WERI-Rb-1 (cell line): ENCODE results near the gene GH2.
"Not testable (repeated sequence)": the region's sequence is repeated elsewhere in the genome, so short reads cannot be mapped to it uniquely, and the experiment has no call there.

ENCODE experiments used
- DNase-seq: peaks from one replicate; pipeline ENCODE4 v3.0.0-alpha.2; 2020
- H3K27ac ChIP-seq: fragments of 250-450 bp; sonication (Bioruptor Pico); 2 replicates; pipeline ENCODE4 v1.5.1; 2020; ENCODE audit warnings: mild to moderate bottlenecking, moderate library complexity
- H3K27me3 ChIP-seq: fragments of 250-450 bp; sonication (Bioruptor Pico); 2 replicates; pipeline ENCODE4 v1.5.1; 2021; ENCODE audit warnings: mild to moderate bottlenecking, low read depth, moderate library complexity; ENCODE audit not compliant: insufficient read depth, severe bottlenecking
- H3K36me3 ChIP-seq: fragments of 250-450 bp; sonication (Bioruptor Pico); 2 replicates; pipeline ENCODE4 v1.5.1; 2020; ENCODE audit warnings: mild to moderate bottlenecking, moderate library complexity
- H3K4me3 ChIP-seq: 2 replicates; pipeline ENCODE4 v1.5.1; 2011; ENCODE audit warnings: low read depth, mild to moderate bottlenecking, control low read depth, low read length
- H3K9me3 ChIP-seq: fragments of 250-450 bp; sonication (Bioruptor Pico); 2 replicates; pipeline ENCODE4 v1.5.1; 2021; ENCODE audit warnings: mild to moderate bottlenecking, moderate library complexity; ENCODE audit not compliant: severe bottlenecking
- TF ChIP-seq, protein P1 (sequence below): IDR thresholded peaks from 2 replicates; pipeline ENCODE4 v1.5.1; 2011; ENCODE audit warnings: low read depth, mild to moderate bottlenecking, control low read depth, inconsistent platforms, low read length

GH2 gene

DNA sequence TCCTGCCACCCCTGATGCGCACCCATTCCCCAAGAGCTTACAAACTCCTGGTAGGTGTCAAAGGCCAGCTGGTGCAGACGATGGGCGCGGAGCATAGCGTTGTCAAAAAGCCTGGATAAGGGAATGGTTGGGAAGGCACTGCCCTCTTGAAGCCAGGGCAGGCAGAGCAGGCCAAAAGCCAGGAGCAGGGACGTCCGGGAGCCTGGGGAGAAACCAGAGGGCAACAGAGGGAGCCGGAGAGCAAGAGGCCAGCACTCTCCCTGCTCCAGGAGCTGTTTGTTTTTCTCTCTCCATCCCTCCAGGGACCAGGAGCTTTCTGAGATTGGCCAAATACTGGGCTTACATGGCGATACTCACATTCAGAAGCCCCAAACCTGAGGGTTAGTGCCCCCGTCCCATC, 36.6 kb upstream of the GH2 start:
- Histone ChIP-seq H3K9me3 (no peaks in the 10 kb centered on the region), H3K27ac (no peak overlapping the region), H3K27me3 (no peaks in the 10 kb centered on the region), H3K4me3 (no peak overlapping the region), H3K36me3 (no peaks in the 10 kb centered on the region)
- TF ChIP-seq, protein P1, sequence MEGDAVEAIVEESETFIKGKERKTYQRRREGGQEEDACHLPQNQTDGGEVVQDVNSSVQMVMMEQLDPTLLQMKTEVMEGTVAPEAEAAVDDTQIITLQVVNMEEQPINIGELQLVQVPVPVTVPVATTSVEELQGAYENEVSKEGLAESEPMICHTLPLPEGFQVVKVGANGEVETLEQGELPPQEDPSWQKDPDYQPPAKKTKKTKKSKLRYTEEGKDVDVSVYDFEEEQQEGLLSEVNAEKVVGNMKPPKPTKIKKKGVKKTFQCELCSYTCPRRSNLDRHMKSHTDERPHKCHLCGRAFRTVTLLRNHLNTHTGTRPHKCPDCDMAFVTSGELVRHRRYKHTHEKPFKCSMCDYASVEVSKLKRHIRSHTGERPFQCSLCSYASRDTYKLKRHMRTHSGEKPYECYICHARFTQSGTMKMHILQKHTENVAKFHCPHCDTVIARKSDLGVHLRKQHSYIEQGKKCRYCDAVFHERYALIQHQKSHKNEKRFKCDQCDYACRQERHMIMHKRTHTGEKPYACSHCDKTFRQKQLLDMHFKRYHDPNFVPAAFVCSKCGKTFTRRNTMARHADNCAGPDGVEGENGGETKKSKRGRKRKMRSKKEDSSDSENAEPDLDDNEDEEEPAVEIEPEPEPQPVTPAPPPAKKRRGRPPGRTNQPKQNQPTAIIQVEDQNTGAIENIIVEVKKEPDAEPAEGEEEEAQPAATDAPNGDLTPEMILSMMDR: peak; percentile 34; the same call in 1 of the 2 replicates
- DNase-seq: no peak

DNA sequence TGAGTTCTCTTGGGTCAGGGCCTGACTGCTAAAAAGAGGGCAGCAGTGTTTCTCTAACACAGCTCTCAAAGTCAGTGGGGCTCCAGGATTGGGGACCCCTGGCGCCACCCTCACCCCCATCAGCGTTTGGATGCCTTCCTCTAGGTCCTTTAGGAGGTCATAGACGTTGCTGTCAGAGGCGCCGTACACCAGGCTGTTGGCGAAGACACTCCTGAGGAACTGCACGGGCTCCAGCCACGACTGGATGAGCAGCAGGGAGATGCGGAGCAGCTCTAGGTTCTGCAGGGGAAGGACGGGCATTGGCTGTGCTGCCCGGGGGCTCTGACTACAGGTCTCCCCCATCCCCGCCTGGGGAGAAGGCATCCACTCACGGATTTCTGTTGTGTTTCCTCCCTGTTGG, 35.9 kb upstream of the GH2 start:
- no peak for DNase-seq
- no peaks in the 10 kb centered on the region for H3K27me3 ChIP-seq
- no peaks in the 10 kb centered on the region for H3K9me3 ChIP-seq
- H3K4me3 ChIP-seq: no peak overlapping the region
- no peak overlapping the region for H3K27ac ChIP-seq
- H3K36me3 ChIP-seq: no peaks in the 10 kb centered on the region
- TF ChIP-seq, protein P1: no peak

DNA sequence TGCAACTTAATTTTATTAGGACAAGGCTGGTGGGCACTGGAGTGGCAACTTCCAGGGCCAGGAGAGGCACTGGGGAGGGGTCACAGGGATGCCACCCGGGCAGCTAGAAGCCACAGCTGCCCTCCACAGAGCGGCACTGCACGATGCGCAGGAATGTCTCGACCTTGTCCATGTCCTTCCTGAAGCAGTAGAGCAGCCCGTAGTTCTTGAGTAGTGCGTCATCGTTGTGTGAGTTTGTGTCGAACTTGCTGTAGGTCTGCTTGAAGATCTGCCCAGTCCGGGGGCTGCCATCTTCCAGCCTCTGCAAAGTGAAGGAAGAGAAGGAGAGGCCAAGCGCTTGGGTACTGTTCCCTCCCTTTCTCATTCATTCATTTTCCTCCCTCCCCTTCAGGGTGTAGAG, 35.5 kb upstream of the GH2 start:
- H3K9me3 ChIP-seq, H3K4me3 ChIP-seq, H3K27ac ChIP-seq, DNase-seq, H3K27me3 ChIP-seq, H3K36me3 ChIP-seq: not testable (repeated sequence)

DNA sequence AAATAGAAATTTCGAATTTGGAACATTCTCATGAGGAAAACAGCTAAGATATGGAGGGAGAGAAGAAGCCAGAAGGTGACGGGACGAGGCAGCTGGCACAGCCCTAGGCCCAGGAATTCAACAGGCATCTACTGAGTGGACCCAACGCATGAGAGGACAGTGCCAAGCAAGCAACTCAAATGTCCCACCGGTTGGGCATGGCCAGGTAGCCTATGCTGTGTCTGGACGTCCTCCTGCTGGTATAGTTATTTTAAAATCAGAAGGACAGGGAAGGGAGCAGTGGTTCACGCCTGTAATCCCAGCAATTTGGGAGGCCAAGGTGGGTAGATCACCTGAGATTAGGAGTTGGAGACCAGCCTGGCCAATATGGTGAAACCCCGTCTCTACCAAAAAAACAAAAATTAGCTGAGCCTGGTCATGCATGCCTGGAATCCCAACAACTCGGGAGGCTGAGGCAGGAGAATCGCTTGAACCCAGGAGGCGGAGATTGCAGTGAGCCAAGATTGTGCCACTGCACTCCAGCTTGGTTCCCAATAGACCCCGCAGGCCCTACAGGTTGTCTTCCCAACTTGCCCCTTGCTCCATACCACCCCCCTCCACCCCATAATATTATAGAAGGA, 34.9 kb upstream of the GH2 start:
- Histone ChIP-seq H3K4me3 (no peak overlapping the region), H3K27ac (no peak overlapping the region), H3K36me3 (no peaks in the 10 kb centered on the region), H3K27me3 (no peaks in the 10 kb centered on the region), H3K9me3 (no peaks in the 10 kb centered on the region)
- no peak for DNase-seq
- TF ChIP-seq, protein P1: no peak

DNA sequence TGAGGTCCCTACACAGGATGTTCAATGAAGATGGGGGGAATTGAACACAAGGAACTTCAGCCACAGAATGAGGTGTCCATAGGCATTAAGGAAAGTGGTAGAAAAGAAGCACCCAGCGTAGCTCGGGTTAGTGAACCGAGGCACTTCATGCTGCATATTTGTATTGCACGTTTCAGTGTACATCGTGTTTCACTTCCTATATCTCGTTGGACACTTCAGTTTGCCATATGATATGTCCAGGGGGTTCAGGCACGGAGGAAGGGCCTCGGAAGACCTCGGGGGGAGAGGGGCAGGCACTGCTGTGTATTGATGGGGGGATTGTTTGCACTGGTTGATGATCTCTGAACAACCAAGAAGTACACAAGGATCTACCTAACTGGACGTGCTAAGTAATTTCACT, 34.0 kb upstream of the GH2 start:
- H3K4me3 ChIP-seq, DNase-seq, H3K27ac ChIP-seq: not testable (repeated sequence)

DNA sequence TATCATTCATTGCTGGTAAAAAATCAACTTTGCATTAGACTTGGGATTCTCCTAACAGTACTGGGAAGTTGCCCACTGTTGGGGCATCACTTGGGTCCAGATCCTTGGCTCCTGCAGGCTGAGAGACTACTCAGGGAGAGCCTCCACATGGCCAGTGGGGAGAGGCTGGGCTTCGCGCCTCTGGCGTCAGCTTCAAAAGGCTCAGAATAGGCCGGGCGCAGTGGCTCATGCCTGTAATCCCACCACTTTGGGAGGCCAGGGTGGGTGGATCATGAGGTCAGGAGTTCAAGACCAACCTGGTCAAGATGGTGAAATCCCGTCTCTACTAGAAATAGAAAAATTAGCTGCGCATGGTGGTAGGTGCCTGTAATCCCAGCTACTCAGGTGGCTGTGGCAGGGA, 32.7 kb upstream of the GH2 start:
- no peak overlapping the region for H3K27ac ChIP-seq
- DNase-seq: no peak
- TF ChIP-seq, protein P1: no peak

More for the DNA sequence above, 34.0 kb upstream of the GH2 start:
- not testable (repeated sequence) for H3K9me3 ChIP-seq, H3K36me3 ChIP-seq, H3K27me3 ChIP-seq

DNA sequence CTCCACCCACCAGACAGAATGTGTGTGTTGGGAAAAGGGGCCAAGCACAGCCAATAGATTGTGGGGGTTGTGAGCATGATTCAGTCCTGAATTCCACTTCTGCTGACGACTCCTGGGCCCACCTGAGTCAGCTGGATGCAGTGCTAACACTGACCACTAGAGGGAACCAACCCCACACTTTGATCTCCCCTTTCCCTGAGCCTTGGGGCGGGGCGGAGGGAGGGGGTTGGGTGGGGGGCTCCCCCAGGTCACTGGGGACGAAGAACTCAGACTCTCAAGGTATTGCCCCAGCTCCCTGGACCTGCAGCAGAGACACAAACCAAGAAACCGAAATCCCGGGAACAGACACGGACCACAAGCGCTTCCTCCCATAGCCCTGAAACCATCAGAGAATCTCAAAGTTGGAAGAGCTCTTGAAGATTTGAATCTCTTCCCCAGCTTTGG, 29.9 kb upstream of the GH2 start:
- no peaks in the 10 kb centered on the region for H3K27me3 ChIP-seq
- no peak overlapping the region for H3K4me3 ChIP-seq
- H3K36me3 ChIP-seq: no peaks in the 10 kb centered on the region
- H3K9me3 ChIP-seq: no peaks in the 10 kb centered on the region
- DNase-seq: peak; percentile 71
- H3K27ac ChIP-seq: no peak overlapping the region
- TF ChIP-seq, protein P1: peak; percentile 81

More for the DNA sequence above, 32.7 kb upstream of the GH2 start:
- no peak overlapping the region for H3K4me3 ChIP-seq
- H3K27me3 ChIP-seq: no peaks in the 10 kb centered on the region
- H3K9me3 ChIP-seq: no peaks in the 10 kb centered on the region
- no peaks in the 10 kb centered on the region for H3K36me3 ChIP-seq
